Trophoblast cell (in vitro differentiated cells and primary cell): ENCODE data around the gene PNPLA6.

ENCODE experiments used
- DNase-seq, 2 donors: peaks; one replicate each; pipeline ENCODE4 v3.0.0-alpha.2; 2016
- H2AFZ ChIP-seq: 2 replicates; pipeline ENCODE4 v1.6.1; 2013; ENCODE audit warnings: low read length, moderate library complexity, mild to moderate bottlenecking; ENCODE audit not compliant: insufficient read depth, poor library complexity
- H2AK5ac ChIP-seq: 2 replicates; pipeline ENCODE4 v1.6.1; 2013; ENCODE audit warnings: mild to moderate bottlenecking, low read length
- H2BK120ac ChIP-seq: 2 replicates; pipeline ENCODE4 v1.6.1; 2013; ENCODE audit warnings: low read length, mild to moderate bottlenecking, moderate library complexity; ENCODE audit not compliant: insufficient read depth, poor library complexity
- H2BK12ac ChIP-seq: 2 replicates; pipeline ENCODE4 v1.6.1; 2013; ENCODE audit warnings: mild to moderate bottlenecking, low read length, moderate library complexity
- H2BK5ac ChIP-seq: 2 replicates; pipeline ENCODE4 v1.6.1; 2013; ENCODE audit warnings: low read length, low read depth, moderate library complexity, mild to moderate bottlenecking; ENCODE audit not compliant: poor library complexity
- H3K14ac ChIP-seq: 2 replicates; pipeline ENCODE4 v1.6.1; 2013; ENCODE audit warnings: mild to moderate bottlenecking, low read length
- H3K18ac ChIP-seq: 2 replicates; pipeline ENCODE4 v1.6.1; 2013; ENCODE audit warnings: mild to moderate bottlenecking, low read length
- H3K23ac ChIP-seq: 2 replicates; pipeline ENCODE4 v1.6.1; 2013; ENCODE audit warnings: low read length
- H3K27ac ChIP-seq: 2 replicates; pipeline ENCODE4 v1.5.1; 2013; ENCODE audit warnings: low read depth, mild to moderate bottlenecking, inconsistent platforms, low read length, moderate library complexity
- H3K27me3 ChIP-seq: 2 replicates; pipeline ENCODE4 v1.6.1; 2013; ENCODE audit warnings: inconsistent platforms, mild to moderate bottlenecking, low read length, moderate library complexity; ENCODE audit not compliant: insufficient read depth
- H3K36me3 ChIP-seq, 2 experiments: 1 replicate in 1 of 2; 2 replicates in 1 of 2; pipeline ENCODE4 v1.6.1; 2013; ENCODE audit warnings: low read length in 2 of 2, mild to moderate bottlenecking in 2 of 2, moderate library complexity in 1 of 2; ENCODE audit not compliant: insufficient read depth in 2 of 2, control insufficient read depth in 1 of 2
- H3K4ac ChIP-seq: 2 replicates; pipeline ENCODE4 v1.6.1; 2013; ENCODE audit warnings: low read depth, mild to moderate bottlenecking, low read length, moderate library complexity
- H3K4me1 ChIP-seq, 2 experiments: 1 replicate in 1 of 2; 2 replicates in 1 of 2; pipeline ENCODE4 v1.6.1; 2013; ENCODE audit warnings: low read length in 2 of 2, mild to moderate bottlenecking in 2 of 2, moderate library complexity in 1 of 2; ENCODE audit not compliant: insufficient read depth in 2 of 2, control insufficient read depth in 1 of 2
- H3K4me2 ChIP-seq: 2 replicates; pipeline ENCODE4 v1.6.1; 2013; ENCODE audit warnings: inconsistent platforms, mild to moderate bottlenecking, low read length, moderate library complexity
- H3K4me3 ChIP-seq: 2 replicates; pipeline ENCODE4 v1.5.1; 2013; ENCODE audit warnings: mild to moderate bottlenecking, low read depth, low read length, inconsistent platforms
- H3K79me1 ChIP-seq: one replicate; pipeline ENCODE4 v1.6.1; 2013; ENCODE audit warnings: low read length
- H3K79me2 ChIP-seq: 2 replicates; pipeline ENCODE4 v1.6.1; 2013; ENCODE audit warnings: low read length, mild to moderate bottlenecking; ENCODE audit not compliant: control insufficient read depth, insufficient read depth, poor library complexity
- H3K9ac ChIP-seq: 2 replicates; pipeline ENCODE4 v1.6.1; 2013; ENCODE audit warnings: mild to moderate bottlenecking, low read length
- H3K9me3 ChIP-seq: 2 replicates; pipeline ENCODE4 v1.6.1; 2013; ENCODE audit warnings: low read depth, mild to moderate bottlenecking, control low read depth, inconsistent platforms, low read length; ENCODE audit not compliant: insufficient read depth
- H4K12ac ChIP-seq: 2 replicates; pipeline ENCODE4 v1.6.1; 2013; ENCODE audit warnings: low read depth, mild to moderate bottlenecking, low read length, moderate library complexity
- H4K8ac ChIP-seq: 2 replicates; pipeline ENCODE4 v1.6.1; 2013; ENCODE audit warnings: low read depth, mild to moderate bottlenecking, low read length, moderate library complexity
- H4K91ac ChIP-seq: one replicate; pipeline ENCODE4 v1.6.1; 2013; ENCODE audit warnings: low read depth, mild to moderate bottlenecking, low read length, moderate library complexity
- WGBS: extraction: QIAGEN DNeasy Blood & Tissue Kit; methylation state at CpG from one replicate; pipeline ENCODE4 v1.1.7; 2013; ENCODE audit warnings: missing lambda C conversion rate; ENCODE audit not compliant: insufficient read length, insufficient coverage; ENCODE audit errors: extremely low coverage; 5-methylcytosine and 5-hydroxymethylcytosine counted together

Gene PNPLA6

GRCh38 chr19:7500811-7501450 lies 34.6 kb upstream of the PNPLA6 start:
- Histone ChIP-seq H3K9ac (no peak overlapping the region), H3K27me3 (peaks cover 7% of the 10 kb centered on the region), H3K18ac (no peak overlapping the region), H2BK12ac (no peak overlapping the region), H3K4me1 (peaks cover 0 to 5% of the 10 kb centered on the region in 2 experiments), H3K4me3 (peak overlapping the region; percentile 66), H4K12ac (no peak overlapping the region), H3K23ac (no peak overlapping the region), H3K9me3 (peaks cover 2% of the 10 kb centered on the region), H4K8ac (no peak overlapping the region), H3K14ac (no peak overlapping the region), H2AFZ (no peak overlapping the region), H2BK120ac (no peak overlapping the region), H3K36me3 (no peaks in the 10 kb centered on the region), H2BK5ac (no peak overlapping the region), H4K91ac (no peak overlapping the region), H3K4me2 (peak overlapping the region; percentile 79), H3K27ac (no peak overlapping the region), H2AK5ac (no peak overlapping the region), H3K4ac (no peak overlapping the region), H3K79me1 (no peaks in the 10 kb centered on the region), H3K79me2 (no peaks in the 10 kb centered on the region)
- no peak for DNase-seq
- no CpG with 5 or more reads among the region's 93 CpGs for WGBS

DNA sequence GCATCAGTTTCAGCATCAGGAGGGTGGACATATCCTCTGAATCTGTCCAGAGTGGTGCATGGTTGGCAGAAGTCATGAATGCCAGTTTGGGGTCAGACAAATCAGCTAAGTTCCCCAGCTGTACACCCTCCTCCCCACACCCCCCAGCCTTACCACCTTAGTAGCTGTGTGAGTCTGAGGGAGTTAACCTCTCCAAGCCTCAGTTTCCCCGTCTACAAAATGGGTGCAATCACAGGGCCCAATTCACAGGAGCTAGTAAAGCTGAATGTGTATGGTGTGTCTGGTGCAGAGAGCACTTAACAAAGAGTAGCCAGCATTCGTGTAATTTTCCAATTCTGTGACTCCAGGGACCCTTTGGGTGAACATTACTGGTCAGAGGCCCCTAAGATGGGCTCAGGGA lies 33.0 kb upstream of the PNPLA6 start:
- H3K27me3 ChIP-seq: peaks cover 7% of the 10 kb centered on the region
- H3K18ac ChIP-seq: no peak overlapping the region
- no peak overlapping the region for H3K4me2 ChIP-seq
- no peaks in the 10 kb centered on the region for H3K79me2 ChIP-seq
- H2BK12ac ChIP-seq: no peak overlapping the region
- H3K9me3 ChIP-seq: peaks cover 2% of the 10 kb centered on the region
- no peak overlapping the region for H2AFZ ChIP-seq
- H3K4me1 ChIP-seq: peaks cover 0 to 5% of the 10 kb centered on the region in 2 experiments
- no peak overlapping the region for H2BK5ac ChIP-seq
- WGBS: no CpG with 5 or more reads among the region's 2 CpGs
- H3K23ac ChIP-seq: no peak overlapping the region
- H4K12ac ChIP-seq: no peak overlapping the region
- no peak overlapping the region for H3K27ac ChIP-seq
- H4K91ac ChIP-seq: no peak overlapping the region
- no peak overlapping the region for H2AK5ac ChIP-seq
- no peak overlapping the region for H3K9ac ChIP-seq
- DNase-seq: no peak
- no peak overlapping the region for H2BK120ac ChIP-seq
- no peak overlapping the region for H3K4me3 ChIP-seq
- H3K4ac ChIP-seq: no peak overlapping the region
- no peak overlapping the region for H4K8ac ChIP-seq
- H3K36me3 ChIP-seq: no peaks in the 10 kb centered on the region
- no peak overlapping the region for H3K14ac ChIP-seq
- H3K79me1 ChIP-seq: no peaks in the 10 kb centered on the region

DNA sequence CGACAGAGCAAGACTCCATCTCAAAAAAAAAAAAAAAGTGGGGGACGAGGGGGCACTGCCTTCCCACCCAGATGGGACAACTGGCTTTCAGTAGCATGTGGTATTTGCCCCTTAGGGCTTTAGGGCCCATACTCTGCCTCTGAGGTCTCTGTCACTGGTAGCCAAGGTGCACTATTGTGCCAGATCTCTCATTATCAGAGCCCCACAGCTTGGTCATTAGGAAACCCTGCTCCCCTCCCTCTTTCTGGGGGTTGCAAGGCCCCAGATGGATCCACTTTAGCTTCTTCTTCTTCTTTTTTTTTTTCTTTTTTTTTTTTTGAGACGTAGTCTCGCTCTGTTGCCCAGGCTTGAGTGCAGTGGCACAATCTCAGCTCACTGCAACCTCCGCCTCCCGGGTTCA lies 30.8 kb upstream of the PNPLA6 start:
- no CpG with 5 or more reads among the region's 6 CpGs for WGBS
- DNase-seq: no peak

GRCh38 chr19:7505288-7505681 lies 30.2 kb upstream of the PNPLA6 start:
- Histone ChIP-seq H3K4me3 (no peak overlapping the region), H2AK5ac (no peak overlapping the region), H4K8ac (no peak overlapping the region), H3K27ac (no peak overlapping the region), H4K12ac (no peak overlapping the region), H3K79me1 (no peaks in the 10 kb centered on the region), H3K9me3 (peaks cover 2% of the 10 kb centered on the region), H2BK5ac (no peak overlapping the region), H3K27me3 (peaks cover 6% of the 10 kb centered on the region), H2BK12ac (no peak overlapping the region), H3K4me1 (peaks cover 0 to 5% of the 10 kb centered on the region in 2 experiments), H3K4me2 (no peak overlapping the region), H3K79me2 (no peaks in the 10 kb centered on the region), H4K91ac (no peak overlapping the region), H3K14ac (no peak overlapping the region), H3K9ac (no peak overlapping the region), H3K36me3 (no peaks in the 10 kb centered on the region), H3K18ac (no peak overlapping the region), H2AFZ (no peak overlapping the region), H2BK120ac (no peak overlapping the region), H3K4ac (no peak overlapping the region), H3K23ac (no peak overlapping the region)
- no CpG with 5 or more reads among the region's 19 CpGs for WGBS
- no peak for DNase-seq

More for the DNA sequence above, 30.8 kb upstream of the PNPLA6 start:
- Histone ChIP-seq H3K4ac (no peak overlapping the region), H3K4me2 (no peak overlapping the region), H3K4me3 (no peak overlapping the region), H4K8ac (no peak overlapping the region), H2BK120ac (no peak overlapping the region), H2AFZ (no peak overlapping the region), H3K9ac (no peak overlapping the region), H3K27me3 (peaks cover 7% of the 10 kb centered on the region), H4K12ac (no peak overlapping the region), H3K23ac (no peak overlapping the region), H4K91ac (no peak overlapping the region), H3K18ac (no peak overlapping the region), H3K79me2 (no peaks in the 10 kb centered on the region), H3K9me3 (peaks cover 2% of the 10 kb centered on the region), H3K79me1 (no peaks in the 10 kb centered on the region), H3K36me3 (no peaks in the 10 kb centered on the region), H3K4me1 (peaks cover 0 to 5% of the 10 kb centered on the region in 2 experiments), H3K14ac (no peak overlapping the region), H2BK5ac (no peak overlapping the region), H2AK5ac (no peak overlapping the region), H3K27ac (no peak overlapping the region), H2BK12ac (no peak overlapping the region)
